ENCODE measurements around the gene USP54.

DNA sequence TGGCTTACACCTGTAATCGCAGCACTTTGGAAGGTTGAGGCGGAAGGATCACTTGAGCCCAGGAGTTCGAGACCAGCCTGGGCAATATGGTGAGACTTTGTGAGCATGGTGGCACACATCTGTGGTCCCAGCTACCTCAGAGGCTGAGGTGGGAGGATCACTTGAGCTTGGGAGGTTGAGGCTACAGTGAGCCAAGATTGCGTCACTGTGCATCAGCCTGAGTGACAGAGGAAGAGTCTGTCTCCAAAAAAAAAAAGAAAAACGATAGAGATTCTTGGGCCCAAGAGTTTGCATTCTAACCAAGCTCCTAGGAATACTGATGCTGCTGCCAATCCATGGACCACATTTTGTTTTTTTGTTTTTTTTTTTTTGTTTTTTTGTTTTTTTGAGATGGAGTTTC is 38.0 kb upstream of the USP54 start:
- no peak for TF ChIP-seq GATA3 (IDR thresholded peaks at IDR 0.05; ENCODE audit: low read depth, low read length)
- no peak for TF ChIP-seq GATA2 (IDR thresholded peaks at IDR 0.05; ENCODE audit: low read depth, low read length)
